Naive thymus-derived CD4-positive, alpha-beta T cell (primary cell): ENCODE measurements around the gene TEDDM1. TPM values are rescaled to one million over a fixed set of nuclear protein-coding genes. Genes with fewer than 3 reads are reported as not detected.

Experiments
- ATAC-seq: fragments of 150-1000 bp; cut with Tn5 transposase; 2 replicates; pipeline ENCODE4 v1.10.0; 2021; ENCODE audit warnings: mild to moderate bottlenecking, moderate library complexity
- CTCF ChIA-PET: fragments of 350-600 bp; sonication (Branson Sonifier 250); formaldehyde crosslinking; loops from one replicate; lab custom pipeline; 2021; ENCODE audit warnings: antibody characterized with exemption; lab: Charles Lee
- POLR2A ChIA-PET: fragments of 350-600 bp; sonication (Branson Sonifier 250); formaldehyde crosslinking; loops from one replicate; lab custom pipeline; 2021; ENCODE audit warnings: antibody characterized with exemption, inconsistent platforms; lab: Charles Lee
- DNase-seq, 9 donors: peaks; one replicate each; pipeline versions ENCODE4 v3.0.0 to v3.0.0-alpha.2; 2020 to 2022; ENCODE audit warnings: mixed read lengths in 1 of 9
- H3K27ac ChIP-seq: one replicate; pipeline ENCODE4 v1.7.0; 2013; ENCODE audit warnings: mild to moderate bottlenecking, low read depth, low read length, moderate library complexity
- H3K27me3 ChIP-seq, 2 donors: one replicate each; pipeline ENCODE4 v1.7.0; 2013; ENCODE audit warnings: low read length in 2 of 2, mild to moderate bottlenecking in 2 of 2, moderate library complexity in 2 of 2; ENCODE audit not compliant: control insufficient read depth in 2 of 2, insufficient read depth in 2 of 2
- H3K36me3 ChIP-seq, 3 experiments: 1 replicate in 2 of 3; 2 replicates in 1 of 3; pipeline ENCODE4 v1.7.0; 2013; ENCODE audit warnings: low read length in 3 of 3, mild to moderate bottlenecking in 3 of 3, moderate library complexity in 1 of 3; ENCODE audit not compliant: insufficient read depth in 3 of 3, control insufficient read depth in 2 of 3
- H3K4me1 ChIP-seq, 2 donors: one replicate each; pipeline ENCODE4 v1.7.0; 2013; ENCODE audit warnings: low read length in 2 of 2, mild to moderate bottlenecking in 2 of 2, moderate library complexity in 1 of 2; ENCODE audit not compliant: control insufficient read depth in 2 of 2, insufficient read depth in 2 of 2
- H3K4me3 ChIP-seq: 2 replicates; pipeline ENCODE4 v1.7.0; 2013; ENCODE audit warnings: mild to moderate bottlenecking, low read length
- H3K9me3 ChIP-seq, 3 experiments: 1 replicate in 2 of 3; 2 replicates in 1 of 3; pipeline ENCODE4 v1.7.0; 2013; ENCODE audit warnings: low read length in 3 of 3; ENCODE audit not compliant: control insufficient read depth in 2 of 3
- H3K27ac Mint-ChIP-seq, 9 donors: one replicate each; pipeline ENCODE4 v1.8.0; 2020 to 2022; ENCODE audit warnings: mixed read lengths in 9 of 9, mild to moderate bottlenecking in 8 of 9, moderate library complexity in 5 of 9, inconsistent platforms in 2 of 9
- H3K27me3 Mint-ChIP-seq, 5 donors: one replicate each; pipeline ENCODE4 v1.8.0; 2021 to 2022; ENCODE audit warnings: mixed read lengths in 5 of 5, mild to moderate bottlenecking in 1 of 5
- H3K36me3 Mint-ChIP-seq, 5 donors: one replicate each; pipeline ENCODE4 v1.8.0; 2020 to 2022; ENCODE audit warnings: mixed read lengths in 5 of 5, mild to moderate bottlenecking in 3 of 5, inconsistent platforms in 1 of 5
- H3K4me1 Mint-ChIP-seq, 7 donors: one replicate each; pipeline ENCODE4 v1.8.0; 2020 to 2022; ENCODE audit warnings: mixed read lengths in 7 of 7, mild to moderate bottlenecking in 3 of 7, inconsistent platforms in 1 of 7
- H3K4me3 Mint-ChIP-seq, 10 donors: one replicate each; pipeline ENCODE4 v1.8.0; 2020 to 2022; ENCODE audit warnings: mild to moderate bottlenecking in 10 of 10, mixed read lengths in 10 of 10, moderate library complexity in 6 of 10, inconsistent platforms in 2 of 10
- H3K9me3 Mint-ChIP-seq, 11 donors: one replicate each; pipeline ENCODE4 v1.8.0; 2020 to 2022; ENCODE audit warnings: mixed read lengths in 11 of 11, mild to moderate bottlenecking in 4 of 11, inconsistent platforms in 1 of 11, moderate library complexity in 1 of 11
- intact Hi-C, 2 donors: fragments of 100-400 bp; cut with micrococcal nuclease; formaldehyde crosslinking; loops; one replicate each; pipeline ENCODE4 v1.15.1; 2023
- polyA plus RNA-seq, 2 donors: library from polyadenylated mRNA; unstranded; fragments of 300-500 nt; fragmentation: Illumina TruSeq; gene quantifications; one replicate each; pipeline ENCODE4 v1.2.3, GENCODE V29; 2021
- total RNA-seq, 6 experiments: library from RNA in 5 of 6; stranded (reverse) in 5 of 6; gene quantifications; 1 replicate in 5 of 6; 2 replicates in 1 of 6; pipeline ENCODE4 v1.2.3 and lab custom pipeline; 2021 to 2026

Gene TEDDM1
- total and polyA plus RNA-seq, 7 experiments from 2014 or later: 0.07 TPM; not detected in 5

DNA sequence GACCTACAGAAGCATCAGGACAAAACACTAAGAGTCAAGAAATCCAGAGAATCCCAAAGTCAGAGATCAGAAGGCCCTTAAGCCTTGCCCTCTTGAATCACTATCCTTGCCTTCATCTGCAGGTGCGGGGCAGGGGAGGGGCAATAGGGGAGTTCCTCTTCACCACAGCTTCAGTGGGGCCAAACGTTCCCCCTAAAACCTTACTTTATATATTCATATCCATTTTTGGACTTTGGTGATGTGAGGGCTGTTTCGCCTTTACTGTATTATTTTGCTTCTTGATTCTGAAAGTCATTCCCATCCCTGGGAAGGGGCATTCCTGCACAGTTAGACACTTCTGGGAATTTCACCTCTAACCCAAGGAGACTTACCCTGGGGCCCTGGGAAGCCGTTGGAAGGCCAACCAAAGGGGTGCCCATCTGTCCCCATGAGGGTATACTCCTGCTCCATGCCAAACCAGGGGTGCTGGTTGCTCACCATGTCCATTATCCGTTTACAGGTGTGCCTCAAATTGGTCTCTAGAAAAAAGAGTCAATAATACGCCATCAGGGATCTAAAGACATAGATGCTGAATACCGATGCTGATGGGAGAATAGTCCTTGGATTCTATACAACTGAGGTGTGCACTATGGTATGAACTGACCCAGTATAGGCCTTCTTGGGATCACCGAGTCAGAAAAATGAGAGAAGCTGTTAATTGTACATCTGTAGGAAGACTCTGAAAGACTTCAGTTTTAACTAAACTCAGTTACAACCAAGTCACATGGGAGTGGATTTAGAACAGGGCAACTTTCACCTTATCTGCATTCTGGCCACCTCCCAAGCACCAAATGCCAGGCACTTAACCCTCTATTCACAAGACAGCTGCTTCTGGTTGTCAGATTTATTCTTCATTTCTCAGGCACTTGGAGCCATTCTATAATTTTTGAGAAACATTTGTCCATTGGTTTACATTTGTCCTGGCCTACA lies 14.3 kb downstream of the TEDDM1 start:
- H3K36me3 Mint-ChIP-seq: peaks cover 21 to 73% (median 25%) of the 10 kb centered on the region in 5 donors
- no peak overlapping the region for H3K4me3 ChIP-seq
- H3K9me3 ChIP-seq: no peaks in the 10 kb centered on the region
- H3K27me3 Mint-ChIP-seq: peaks cover 0 to 7% (median 0%) of the 10 kb centered on the region in 5 donors
- CTCF ChIA-PET: interaction anchor here (0.8 to 1.5 kb wide), 2 partner anchors 11 to 301 kb away, joined by 3 to 6 read pairs; no protein-coding TSS in a partner anchor
- DNase-seq (no peak), ATAC-seq (no peak)
- no peaks in the 10 kb centered on the region for H3K27me3 ChIP-seq
- intact Hi-C loops: no loop called here
- no peak overlapping the region for H3K27ac ChIP-seq
- no peak overlapping the region for H3K4me3 Mint-ChIP-seq
- H3K9me3 Mint-ChIP-seq: peaks cover 0 to 2% (median 0%) of the 10 kb centered on the region in 11 donors
- H3K4me1 Mint-ChIP-seq: peaks cover 17 to 38% (median 18%) of the 10 kb centered on the region in 7 donors
- H3K4me1 ChIP-seq: peaks cover 10% of the 10 kb centered on the region in 2 donors
- POLR2A ChIA-PET: no interaction called here
- no peak overlapping the region for H3K27ac Mint-ChIP-seq
- peaks cover 0 to 43% (median 0%) of the 10 kb centered on the region in 3 experiments for H3K36me3 ChIP-seq

DNA sequence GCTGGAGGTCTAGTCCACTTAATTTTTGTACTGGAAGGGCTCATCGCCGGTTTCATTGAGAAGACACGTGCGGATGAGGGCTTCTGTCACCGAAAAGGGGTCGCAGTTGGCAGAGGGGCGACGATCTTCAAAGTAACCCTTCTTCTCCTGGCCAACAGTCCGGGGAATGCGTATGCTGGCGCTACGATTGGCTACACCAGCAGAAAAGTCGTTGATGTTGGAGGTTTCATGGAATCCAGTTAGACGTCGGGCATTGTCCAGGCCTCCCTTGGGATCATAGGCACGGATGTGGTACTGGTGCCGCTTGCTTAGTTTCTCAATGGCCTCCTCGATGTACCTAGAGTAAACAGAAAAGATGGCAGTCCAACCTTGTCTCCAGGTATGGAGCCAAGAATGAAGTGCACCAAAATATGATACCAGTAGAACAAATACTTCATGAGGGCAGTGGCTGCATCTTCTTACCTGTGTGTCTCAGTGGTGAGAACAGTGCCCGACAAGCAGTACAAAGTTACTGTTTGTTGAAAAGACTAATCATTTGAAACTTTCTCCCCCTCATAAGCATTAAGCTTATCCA lies 16.0 kb downstream of the TEDDM1 start:
- H3K9me3 Mint-ChIP-seq: no peaks in the 10 kb centered on the region
- intact Hi-C loops: no loop called here
- H3K27me3 Mint-ChIP-seq: no peaks in the 10 kb centered on the region
- ATAC-seq (no peak), DNase-seq (no peak)
- H3K27ac Mint-ChIP-seq: no peak overlapping the region
- H3K36me3 ChIP-seq: peaks cover 0 to 43% (median 0%) of the 10 kb centered on the region in 3 experiments
- ChIA-PET POLR2A (no interaction called here), CTCF (no interaction called here)
- H3K4me3 Mint-ChIP-seq: no peak overlapping the region
- H3K4me1 ChIP-seq: peaks cover under 1 to 8% of the 10 kb centered on the region in 2 donors
- H3K4me1 Mint-ChIP-seq: peaks cover 6 to 29% (median 8%) of the 10 kb centered on the region in 7 donors
- H3K27ac ChIP-seq: no peak overlapping the region
- H3K9me3 ChIP-seq: no peaks in the 10 kb centered on the region
- H3K27me3 ChIP-seq: no peaks in the 10 kb centered on the region
- peaks cover 19 to 64% (median 25%) of the 10 kb centered on the region in 5 donors for H3K36me3 Mint-ChIP-seq
- no peak overlapping the region for H3K4me3 ChIP-seq

DNA sequence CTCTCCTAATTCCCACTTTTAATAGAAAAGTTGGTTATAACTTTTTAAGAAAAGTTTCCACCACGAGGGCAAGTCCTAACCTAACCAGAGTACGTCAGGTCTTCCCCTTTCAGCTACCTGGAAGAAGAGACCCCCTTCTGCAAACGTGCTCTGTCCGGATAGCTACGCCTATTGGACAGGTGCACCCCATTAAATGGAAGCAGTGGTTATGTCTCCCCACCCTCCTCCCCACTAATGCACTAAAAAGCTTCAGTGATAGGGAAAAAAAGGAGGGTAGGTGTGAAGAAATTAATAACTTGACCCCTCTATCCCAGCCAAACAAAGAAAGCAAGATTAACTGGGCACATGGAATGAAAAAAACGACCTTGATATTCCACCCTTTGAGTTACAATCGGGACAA lies 16.5 kb downstream of the TEDDM1 start:
- no peaks in the 10 kb centered on the region for H3K9me3 ChIP-seq
- H3K27me3 ChIP-seq: no peaks in the 10 kb centered on the region
- intact Hi-C loops: no loop called here
- Mint-ChIP-seq H3K9me3 (no peaks in the 10 kb centered on the region), H3K27ac (no peak overlapping the region), H3K27me3 (no peaks in the 10 kb centered on the region), H3K4me1 (peaks cover 2 to 24% (median 5%) of the 10 kb centered on the region in 7 donors), H3K36me3 (peaks cover 19 to 60% (median 25%) of the 10 kb centered on the region in 5 donors), H3K4me3 (no peak overlapping the region)
- H3K36me3 ChIP-seq: peaks cover 0 to 43% (median 0%) of the 10 kb centered on the region in 3 experiments
- no peak for DNase-seq
- no peak for ATAC-seq
- ChIA-PET POLR2A (no interaction called here), CTCF (no interaction called here)
- peaks cover 0 to 3% of the 10 kb centered on the region in 2 donors for H3K4me1 ChIP-seq
- no peak overlapping the region for H3K4me3 ChIP-seq
- H3K27ac ChIP-seq: no peak overlapping the region

DNA sequence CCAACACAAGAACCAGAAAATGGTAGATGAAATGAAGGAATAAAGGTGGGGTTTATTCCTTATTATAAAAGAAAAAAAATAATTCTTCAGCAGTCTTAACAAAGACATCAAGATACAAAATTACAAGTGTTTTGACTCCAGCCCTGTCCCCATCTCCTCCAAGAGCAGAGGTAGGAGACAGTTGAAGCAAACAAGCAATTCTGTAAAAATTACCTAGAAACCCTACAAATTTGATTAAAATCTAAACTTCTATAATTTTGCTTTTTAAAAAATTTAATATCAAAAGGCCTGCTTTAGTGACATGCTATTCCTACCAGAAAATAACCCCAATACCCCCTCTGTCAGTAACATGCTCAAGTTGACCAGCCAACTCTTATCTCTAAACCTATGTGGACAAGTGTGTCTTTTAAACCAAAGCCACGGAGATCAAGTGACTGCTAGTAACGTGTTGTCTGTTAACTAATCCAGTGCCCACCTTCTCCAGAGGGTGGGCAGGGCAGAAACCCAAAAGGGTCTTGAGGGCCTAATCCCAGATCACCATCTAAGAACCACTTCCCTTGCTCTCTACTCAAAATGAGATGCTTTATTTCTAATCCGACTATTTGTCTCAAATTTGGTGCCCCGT lies 17.3 kb downstream of the TEDDM1 start:
- H3K36me3 ChIP-seq: peaks cover 0 to 43% (median 0%) of the 10 kb centered on the region in 3 experiments
- ChIA-PET POLR2A (no interaction called here), CTCF (no interaction called here)
- ATAC-seq (no peak), DNase-seq (no peak)
- H3K27ac ChIP-seq: no peak overlapping the region
- no peaks in the 10 kb centered on the region for H3K9me3 ChIP-seq
- no peak overlapping the region for H3K4me3 Mint-ChIP-seq
- H3K9me3 Mint-ChIP-seq: no peaks in the 10 kb centered on the region
- no peaks in the 10 kb centered on the region for H3K4me1 ChIP-seq
- intact Hi-C loops: no loop called here
- H3K4me3 ChIP-seq: no peak overlapping the region
- H3K4me1 Mint-ChIP-seq: peaks cover 0 to 16% (median 0%) of the 10 kb centered on the region in 7 donors
- H3K27ac Mint-ChIP-seq: peak overlapping the region in 2 of 9 donors; percentile 45 to 62
- H3K27me3 ChIP-seq: no peaks in the 10 kb centered on the region
- H3K27me3 Mint-ChIP-seq: no peaks in the 10 kb centered on the region
- H3K36me3 Mint-ChIP-seq: peaks cover 19 to 54% (median 25%) of the 10 kb centered on the region in 5 donors

DNA sequence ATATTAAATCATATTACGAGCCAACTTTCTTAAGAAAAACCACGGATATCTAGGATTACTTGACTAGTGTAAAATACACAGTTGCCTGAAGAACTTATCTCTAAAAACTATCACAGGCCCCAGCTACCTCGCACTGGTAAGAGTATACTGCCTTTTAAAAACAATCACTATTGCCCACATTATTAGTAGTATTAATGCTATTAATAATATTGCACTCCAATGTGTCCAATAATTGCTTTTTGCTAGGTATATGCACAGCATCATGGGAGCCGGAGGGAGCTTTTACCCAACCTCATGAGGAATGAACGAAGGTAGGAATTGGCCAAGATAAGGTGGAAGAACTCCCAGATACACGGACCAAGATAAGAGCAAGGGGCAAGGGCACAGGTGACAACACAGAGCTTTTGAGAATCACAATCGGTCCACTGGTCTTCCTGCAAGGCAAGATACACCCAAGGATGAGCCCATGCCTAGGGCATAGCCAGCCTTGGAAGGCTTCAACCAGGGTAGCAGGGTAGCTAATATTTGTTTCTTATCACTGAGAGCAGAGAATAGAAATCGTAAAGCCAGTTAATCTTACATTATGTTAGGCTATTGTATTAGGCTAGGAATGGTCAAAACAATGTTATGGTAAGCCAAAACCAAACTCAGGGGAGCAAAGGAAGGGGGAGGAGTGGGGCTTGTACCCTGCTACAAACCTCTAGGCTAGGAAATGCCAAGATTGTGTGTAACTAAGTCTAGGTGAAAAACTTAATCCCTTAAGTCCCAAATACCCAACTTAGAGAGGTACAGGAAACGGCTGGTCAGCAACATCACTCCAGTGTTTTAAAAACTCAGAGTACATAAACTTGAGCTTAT lies 18.3 kb downstream of the TEDDM1 start:
- ATAC-seq: peak; percentile 26
- H3K4me1 ChIP-seq: no peaks in the 10 kb centered on the region
- no peak overlapping the region for H3K27ac Mint-ChIP-seq
- ChIA-PET CTCF (no interaction called here), POLR2A (no interaction called here)
- peaks cover 0 to 34% (median 0%) of the 10 kb centered on the region in 3 experiments for H3K36me3 ChIP-seq
- H3K4me3 Mint-ChIP-seq: no peak overlapping the region
- intact Hi-C loops: no loop called here
- H3K27ac ChIP-seq: no peak overlapping the region
- no peak overlapping the region for H3K4me3 ChIP-seq
- peaks cover 0 to 8% (median 0%) of the 10 kb centered on the region in 7 donors for H3K4me1 Mint-ChIP-seq
- no peaks in the 10 kb centered on the region for H3K27me3 ChIP-seq
- no peaks in the 10 kb centered on the region for H3K27me3 Mint-ChIP-seq
- no peaks in the 10 kb centered on the region for H3K9me3 Mint-ChIP-seq
- H3K36me3 Mint-ChIP-seq: peaks cover 19 to 47% (median 22%) of the 10 kb centered on the region in 5 donors
- H3K9me3 ChIP-seq: no peaks in the 10 kb centered on the region
- no peak for DNase-seq

DNA sequence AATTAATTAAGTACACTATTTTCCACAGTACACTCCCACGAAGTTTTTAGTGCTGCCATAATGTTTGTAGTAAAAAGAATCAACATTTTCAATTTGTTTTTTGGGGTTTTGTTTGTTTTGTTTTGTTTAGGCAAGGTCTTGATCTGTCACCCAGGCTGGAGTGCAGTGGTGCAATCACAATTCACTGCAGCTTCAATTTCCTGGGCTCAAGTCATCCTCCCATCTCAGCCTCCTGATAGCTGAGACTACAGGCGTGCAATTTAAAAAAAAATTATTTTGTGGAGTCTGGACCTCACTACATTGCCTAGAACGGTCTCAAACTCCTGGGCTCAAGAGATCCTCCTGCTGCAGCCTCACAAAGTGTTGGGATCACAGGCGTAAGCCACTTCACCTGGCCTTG lies 20.3 kb downstream of the TEDDM1 start:
- Histone ChIP-seq H3K27ac (no peak overlapping the region), H3K36me3 (peaks cover 0 to 14% (median 0%) of the 10 kb centered on the region in 3 experiments), H3K9me3 (no peaks in the 10 kb centered on the region), H3K27me3 (no peaks in the 10 kb centered on the region), H3K4me3 (no peak overlapping the region), H3K4me1 (no peaks in the 10 kb centered on the region)
- Mint-ChIP-seq H3K27ac (no peak overlapping the region), H3K4me1 (peaks cover 0 to 2% (median 0%) of the 10 kb centered on the region in 7 donors), H3K27me3 (peaks cover 0 to 4% (median 0%) of the 10 kb centered on the region in 5 donors), H3K36me3 (peaks cover 10 to 29% (median 10%) of the 10 kb centered on the region in 5 donors), H3K9me3 (no peaks in the 10 kb centered on the region), H3K4me3 (no peak overlapping the region)
- POLR2A ChIA-PET: interaction anchor here (0.6 to 0.7 kb wide), 2 partner anchors 345 to 1091 kb away, joined by 3 read pairs; no protein-coding TSS in a partner anchor
- CTCF ChIA-PET: no interaction called here
- no peak for ATAC-seq
- intact Hi-C loops: no loop called here
- DNase-seq: no peak
